ENCODE data around the gene FAM170B. TPM values are rescaled to one million over a fixed set of nuclear protein-coding genes. Genes with fewer than 3 reads are reported as not detected.

FAM170B gene
- total and polyA plus RNA-seq, 2 experiments from 2014 or later, result not detected

DNA sequence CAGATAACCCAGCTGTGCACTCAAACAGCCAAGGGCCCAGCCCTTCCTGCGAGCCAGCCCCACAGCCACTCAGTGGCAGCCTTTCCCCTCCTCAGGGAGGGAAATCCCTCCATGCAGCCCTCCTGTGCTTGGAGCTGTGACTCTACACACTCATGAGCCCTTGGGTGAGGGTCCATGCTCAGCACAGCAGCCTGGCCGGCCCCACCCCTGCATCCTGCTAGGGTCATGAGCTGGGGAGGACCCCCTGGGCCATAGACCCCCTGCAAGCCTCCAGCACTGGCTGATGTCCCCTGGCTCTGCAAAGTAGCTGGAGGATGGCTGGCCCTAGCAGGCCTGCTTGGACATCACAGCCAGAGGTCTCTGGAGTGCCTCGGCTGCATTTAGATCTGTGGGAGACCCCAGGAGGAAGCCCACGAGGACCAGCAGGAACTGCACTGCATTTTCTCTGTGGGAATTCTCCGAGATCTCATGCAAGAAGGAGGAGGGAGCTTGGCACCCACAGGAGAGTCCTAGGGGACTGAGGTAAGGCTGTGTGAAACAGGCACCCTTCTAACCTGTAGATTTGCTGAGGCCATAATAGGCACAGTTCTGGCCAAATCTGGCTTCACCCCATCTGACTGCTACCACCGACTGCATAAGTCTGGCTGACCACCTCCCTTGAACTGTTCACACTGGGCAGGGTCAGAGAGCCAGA is 37.0 kb upstream of the FAM170B start:
- no peak overlapping the region for H3K4me3 Mint-ChIP-seq
- no peaks in the 10 kb centered on the region for H3K9me3 Mint-ChIP-seq
- H3K27me3 Mint-ChIP-seq (ENCODE audit: insufficient read depth, low read depth, poor library complexity), result peaks cover 1% of the 10 kb centered on the region
- ATAC-seq (no peak), DNase-seq (ENCODE audit: low spot score) (no peak)
- no peak overlapping the region for H3K27ac Mint-ChIP-seq
- H3K9me2 ChIP-seq (ENCODE audit: insufficient read depth), result no peaks in the 10 kb centered on the region
- no peaks in the 10 kb centered on the region for H3K27me3 ChIP-seq (ENCODE audit: insufficient read depth)
- H3K27ac ChIP-seq (ENCODE audit: low read depth), result no peak overlapping the region
- peaks cover 9% of the 10 kb centered on the region for H3K4me1 Mint-ChIP-seq
- no peaks in the 10 kb centered on the region for H3K36me3 ChIP-seq (ENCODE audit: insufficient read depth)
- H3F3A ChIP-seq (replicated peaks; ENCODE audit: low read depth), result no peaks in the 10 kb centered on the region
- no peak overlapping the region for H3K4me3 ChIP-seq
- TF ChIP-seq EZH2phosphoT487 (IDR thresholded peaks at IDR 0.05; ENCODE audit: unreplicated experiment) (no peak), ZNF114 (CRISPR knock-in tag; IDR thresholded peaks at IDR 0.05) (no peak), ZNF331 (CRISPR knock-in tag; IDR thresholded peaks at IDR 0.05; ENCODE audit: low read depth) (no peak), POLR2AphosphoS5 (IDR thresholded peaks at IDR 0.05; ENCODE audit: low read depth) (no peak), ZNF462 (CRISPR knock-in tag; IDR thresholded peaks at IDR 0.05) (no peak), STAT1 (IDR thresholded peaks at IDR 0.05; ENCODE audit: unreplicated experiment) (no peak), JUNB (IDR thresholded peaks at IDR 0.05; ENCODE audit: unreplicated experiment) (no peak), NANOG (IDR thresholded peaks at IDR 0.05; ENCODE audit: borderline replicate concordance) (no peak), EZH2 (IDR thresholded peaks at IDR 0.05; ENCODE audit: low read depth, unreplicated experiment) (no peak), CREB1 (CRISPR knock-in tag; IDR thresholded peaks at IDR 0.05; ENCODE audit: low read depth) (no peak), ETS1 (IDR thresholded peaks at IDR 0.05) (no peak), CTCF (conservative IDR thresholded peaks at IDR 0.05; ENCODE audit: low read depth in 2 of 2) (no peak)
- TF ChIP-seq, protein P1, sequence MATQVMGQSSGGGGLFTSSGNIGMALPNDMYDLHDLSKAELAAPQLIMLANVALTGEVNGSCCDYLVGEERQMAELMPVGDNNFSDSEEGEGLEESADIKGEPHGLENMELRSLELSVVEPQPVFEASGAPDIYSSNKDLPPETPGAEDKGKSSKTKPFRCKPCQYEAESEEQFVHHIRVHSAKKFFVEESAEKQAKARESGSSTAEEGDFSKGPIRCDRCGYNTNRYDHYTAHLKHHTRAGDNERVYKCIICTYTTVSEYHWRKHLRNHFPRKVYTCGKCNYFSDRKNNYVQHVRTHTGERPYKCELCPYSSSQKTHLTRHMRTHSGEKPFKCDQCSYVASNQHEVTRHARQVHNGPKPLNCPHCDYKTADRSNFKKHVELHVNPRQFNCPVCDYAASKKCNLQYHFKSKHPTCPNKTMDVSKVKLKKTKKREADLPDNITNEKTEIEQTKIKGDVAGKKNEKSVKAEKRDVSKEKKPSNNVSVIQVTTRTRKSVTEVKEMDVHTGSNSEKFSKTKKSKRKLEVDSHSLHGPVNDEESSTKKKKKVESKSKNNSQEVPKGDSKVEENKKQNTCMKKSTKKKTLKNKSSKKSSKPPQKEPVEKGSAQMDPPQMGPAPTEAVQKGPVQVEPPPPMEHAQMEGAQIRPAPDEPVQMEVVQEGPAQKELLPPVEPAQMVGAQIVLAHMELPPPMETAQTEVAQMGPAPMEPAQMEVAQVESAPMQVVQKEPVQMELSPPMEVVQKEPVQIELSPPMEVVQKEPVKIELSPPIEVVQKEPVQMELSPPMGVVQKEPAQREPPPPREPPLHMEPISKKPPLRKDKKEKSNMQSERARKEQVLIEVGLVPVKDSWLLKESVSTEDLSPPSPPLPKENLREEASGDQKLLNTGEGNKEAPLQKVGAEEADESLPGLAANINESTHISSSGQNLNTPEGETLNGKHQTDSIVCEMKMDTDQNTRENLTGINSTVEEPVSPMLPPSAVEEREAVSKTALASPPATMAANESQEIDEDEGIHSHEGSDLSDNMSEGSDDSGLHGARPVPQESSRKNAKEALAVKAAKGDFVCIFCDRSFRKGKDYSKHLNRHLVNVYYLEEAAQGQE (IDR thresholded peaks at IDR 0.05; ENCODE audit: unreplicated experiment), result no peak
- H4K20me1 ChIP-seq (replicated peaks; ENCODE audit: insufficient read depth), result no peaks in the 10 kb centered on the region
- H2AFZ ChIP-seq, result no peak overlapping the region
- H3K4me2 ChIP-seq, result no peak overlapping the region
- no peaks in the 10 kb centered on the region for H3K36me3 Mint-ChIP-seq (ENCODE audit: low read depth)
- no peaks in the 10 kb centered on the region for H3K79me2 ChIP-seq (replicated peaks; ENCODE audit: insufficient read depth)
- no peaks in the 10 kb centered on the region for H3K4me1 ChIP-seq (ENCODE audit: insufficient read depth)
